CD4-positive, alpha-beta T cell treated with Interleukin-10 for 1 hour (primary cell): ENCODE results near the gene OSMR.

Experiments
- DNase-seq: peaks from one replicate; pipeline ENCODE4 v3.0.0-alpha.2; 2020

The OSMR gene

DNA sequence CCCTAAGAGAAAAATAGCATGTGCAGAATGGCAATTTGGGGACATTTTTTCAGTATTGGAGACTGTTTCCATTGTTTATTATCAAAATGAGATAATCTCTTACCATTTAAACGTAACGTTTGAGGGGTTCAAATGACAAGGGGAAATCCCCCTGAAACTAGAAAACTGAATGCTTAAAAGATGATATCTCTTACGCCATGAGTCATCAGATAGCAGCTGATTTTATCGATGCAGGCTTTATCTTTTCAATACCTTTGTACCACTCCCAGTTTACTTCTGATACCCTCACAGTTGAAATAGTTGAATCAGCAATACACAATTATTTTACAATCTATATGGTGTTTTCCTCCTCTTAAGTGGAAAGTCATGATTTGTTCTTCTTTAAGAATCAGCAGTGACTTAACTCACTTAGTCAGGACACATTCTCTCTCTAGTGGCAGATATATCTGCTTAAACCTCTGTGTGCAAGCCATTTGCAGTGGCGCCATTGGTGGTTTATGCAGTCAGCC lies 29.2 kb downstream of the OSMR start:
- DNase-seq = no peak

DNA sequence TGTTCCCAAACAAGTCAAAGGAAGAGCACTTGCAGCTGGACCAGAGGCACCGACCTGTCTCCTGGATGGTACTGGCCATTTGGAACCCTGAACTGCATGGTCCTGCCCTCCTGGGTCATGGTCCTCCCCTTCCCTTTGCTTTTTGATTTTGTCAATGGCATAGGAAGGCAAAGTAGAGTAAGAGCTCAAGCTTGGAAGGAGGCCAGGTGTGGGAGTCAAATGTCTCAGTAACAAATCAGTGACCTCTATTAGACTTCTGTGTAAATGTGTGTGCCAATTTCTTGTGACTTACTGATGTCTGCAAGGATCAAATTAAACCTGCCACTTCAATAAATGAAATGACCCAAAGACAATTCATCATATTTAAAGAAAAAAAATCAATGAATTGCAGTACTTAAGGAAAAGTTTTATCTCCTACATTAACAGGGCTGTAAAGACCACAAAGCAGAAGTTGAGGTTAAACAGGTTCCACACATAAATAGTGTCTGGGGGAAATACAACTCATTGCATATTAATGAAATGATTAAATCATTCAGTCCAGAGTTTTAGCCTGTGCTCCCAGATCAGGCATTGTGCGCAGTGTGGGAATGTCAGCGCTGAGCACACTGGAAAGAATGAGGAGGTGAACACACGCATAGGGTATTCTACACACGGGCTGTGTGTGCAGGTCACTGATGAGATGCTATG lies 32.7 kb downstream of the OSMR start:
- no peak for DNase-seq

DNA sequence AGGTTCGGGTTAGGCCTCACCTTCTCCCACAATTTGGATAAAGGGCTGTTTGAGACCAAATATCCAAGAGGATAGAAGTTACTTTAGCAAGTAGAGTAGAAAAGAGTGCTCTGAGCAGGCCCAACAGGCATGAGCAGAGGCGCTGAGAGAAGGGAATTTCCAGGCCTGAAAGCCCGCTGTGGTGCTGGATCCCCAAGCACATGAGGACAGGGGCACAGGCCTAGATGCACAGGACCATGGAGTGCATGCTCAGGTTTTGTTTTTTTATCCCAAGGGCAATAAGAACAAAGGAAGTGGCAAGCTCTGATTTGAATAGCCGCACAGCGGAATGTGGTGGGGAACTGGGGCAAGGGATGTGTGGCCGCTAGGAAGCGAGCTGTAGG lies 33.3 kb downstream of the OSMR start:
- no peak for DNase-seq

DNA sequence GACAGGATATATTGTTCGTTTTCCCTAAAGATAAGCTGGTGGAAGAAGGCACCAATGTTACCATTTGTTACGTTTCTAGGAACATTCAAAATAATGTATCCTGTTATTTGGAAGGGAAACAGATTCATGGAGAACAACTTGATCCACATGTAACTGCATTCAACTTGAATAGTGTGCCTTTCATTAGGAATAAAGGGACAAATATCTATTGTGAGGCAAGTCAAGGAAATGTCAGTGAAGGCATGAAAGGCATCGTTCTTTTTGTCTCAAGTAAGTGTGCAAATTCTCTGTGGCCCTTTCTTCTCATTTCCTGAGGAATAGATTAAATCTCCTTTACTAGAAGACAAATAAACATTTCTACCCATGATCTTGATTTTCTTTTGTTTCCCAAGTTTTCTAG lies 38.0 kb downstream of the OSMR start:
- no peak for DNase-seq

DNA sequence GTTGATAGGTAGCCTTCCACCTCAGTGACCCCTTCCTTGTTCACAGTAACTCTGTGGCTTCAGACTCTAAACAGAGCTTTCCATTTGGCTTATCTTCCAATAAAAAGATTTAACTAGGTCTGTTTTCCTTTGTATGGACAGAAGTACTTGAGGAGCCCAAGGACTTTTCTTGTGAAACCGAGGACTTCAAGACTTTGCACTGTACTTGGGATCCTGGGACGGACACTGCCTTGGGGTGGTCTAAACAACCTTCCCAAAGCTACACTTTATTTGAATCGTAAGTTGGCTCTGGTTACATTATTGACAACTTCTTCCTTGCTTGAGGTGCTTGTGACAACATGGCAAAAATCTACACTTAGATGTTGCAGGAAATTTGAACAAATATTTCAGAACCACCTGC lies 39.4 kb downstream of the OSMR start:
- DNase-seq = no peak

DNA sequence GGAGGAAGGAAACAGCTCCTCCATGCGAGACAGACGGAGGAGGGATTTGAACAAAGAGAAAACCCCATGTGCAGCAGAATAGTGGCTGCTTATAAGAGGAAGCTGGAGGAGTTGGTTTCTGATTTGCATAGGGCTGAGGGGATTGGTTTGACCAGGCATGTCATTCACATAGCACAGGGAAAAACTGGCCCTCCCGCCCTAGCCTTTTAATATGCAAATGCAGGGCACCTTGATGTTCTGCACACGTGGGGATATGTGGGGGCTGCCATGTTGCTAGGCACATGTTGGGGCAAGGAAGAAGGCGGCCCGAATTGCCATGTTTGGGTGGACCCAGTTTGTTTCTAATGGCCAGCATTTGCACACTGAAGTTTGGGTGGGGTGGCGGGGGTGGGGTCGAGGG lies 42.2 kb downstream of the OSMR start:
- DNase-seq = no peak

- no peak for DNase-seq
Observed at GRCh38 chr5:38889424-38889823, 43.6 kb downstream of the OSMR start.

DNA sequence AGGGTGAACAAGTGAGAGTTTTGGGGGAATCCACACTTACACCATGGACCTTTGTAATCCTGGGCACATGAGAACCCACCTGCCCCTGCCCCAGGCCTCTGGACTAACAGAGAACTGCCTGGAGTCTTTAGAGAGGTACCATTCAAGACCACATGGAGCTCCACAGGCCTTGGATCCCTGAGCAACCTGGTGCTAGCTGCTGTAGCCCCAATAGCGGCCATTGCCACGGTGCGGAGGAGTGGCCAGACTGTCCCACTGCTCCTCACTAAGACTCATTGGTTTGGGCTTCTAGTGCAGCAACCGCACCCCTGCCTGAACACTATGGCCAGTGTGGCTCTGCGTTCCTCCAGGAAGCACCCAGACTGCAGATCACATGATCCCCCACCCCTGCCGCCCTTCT lies 45.8 kb downstream of the OSMR start:
- DNase-seq = no peak

DNA sequence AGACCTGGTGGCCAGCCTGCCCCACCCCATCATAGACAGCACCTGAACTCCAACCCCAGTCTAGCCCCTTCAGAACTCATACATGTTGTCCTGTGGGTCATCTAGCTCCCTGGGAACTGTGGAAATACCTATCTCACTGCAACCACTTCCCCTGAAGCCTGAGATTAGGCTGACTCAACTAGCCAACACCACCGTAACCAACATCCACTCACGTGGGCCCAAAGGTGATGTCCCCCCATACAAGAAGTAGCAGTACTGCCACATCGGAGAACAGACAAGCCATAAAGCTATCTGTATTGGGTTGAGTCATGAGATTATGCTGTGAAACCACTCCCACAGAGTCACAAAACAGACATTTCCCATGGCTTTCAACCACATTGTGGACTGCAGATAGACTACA lies 46.6 kb downstream of the OSMR start:
- DNase-seq = no peak

- DNase-seq = no peak
Observed at GRCh38 chr5:38896760-38897159, 50.9 kb downstream of the OSMR start.

GRCh38 chr5:38899936-38900335 lies 54.1 kb downstream of the OSMR start:
- DNase-seq = no peak

DNA sequence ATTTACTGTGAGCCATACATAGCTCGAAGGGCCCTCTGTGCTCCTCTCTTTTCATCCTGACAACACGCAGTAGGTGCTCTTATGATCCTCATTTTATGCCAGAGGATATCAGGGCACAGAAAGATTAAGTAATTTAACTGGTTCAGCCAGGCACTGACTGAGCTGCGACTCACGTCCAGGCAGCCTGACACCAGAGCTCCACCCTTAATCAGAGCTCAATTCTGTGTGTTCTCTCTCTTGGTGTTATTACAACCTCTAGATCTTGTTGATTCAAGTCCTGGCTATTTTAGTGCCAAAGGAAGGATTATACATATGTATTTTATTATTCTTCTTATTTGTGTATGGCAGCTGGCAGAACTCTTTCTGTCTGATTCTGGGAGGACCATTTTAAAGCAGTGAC lies 59.7 kb downstream of the OSMR start:
- DNase-seq = no peak

- DNase-seq = no peak
Observed at GRCh38 chr5:38906503-38906902, 60.7 kb downstream of the OSMR start.

- no peak for DNase-seq
Observed at GRCh38 chr5:38911933-38912332, 66.1 kb downstream of the OSMR start.

DNA sequence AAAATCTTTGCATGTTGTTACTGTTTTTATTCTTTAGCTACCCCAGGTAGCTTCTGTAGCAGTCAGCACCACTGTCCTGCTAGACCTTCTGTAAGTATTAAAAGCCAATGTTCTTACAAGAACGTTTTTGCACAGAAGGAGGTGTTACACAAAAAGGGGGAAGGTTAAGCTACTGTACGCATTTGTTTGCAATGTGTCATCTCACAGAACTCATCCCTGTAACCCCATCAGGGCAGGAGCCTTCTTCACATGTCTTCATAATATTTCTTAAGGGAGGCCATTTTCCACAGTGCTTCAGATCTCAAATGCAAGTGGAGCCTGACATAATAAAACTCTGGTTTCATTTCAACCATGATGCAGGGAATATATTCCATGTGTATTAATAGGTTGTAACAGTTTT lies 67.9 kb downstream of the OSMR start:
- DNase-seq = no peak

DNA sequence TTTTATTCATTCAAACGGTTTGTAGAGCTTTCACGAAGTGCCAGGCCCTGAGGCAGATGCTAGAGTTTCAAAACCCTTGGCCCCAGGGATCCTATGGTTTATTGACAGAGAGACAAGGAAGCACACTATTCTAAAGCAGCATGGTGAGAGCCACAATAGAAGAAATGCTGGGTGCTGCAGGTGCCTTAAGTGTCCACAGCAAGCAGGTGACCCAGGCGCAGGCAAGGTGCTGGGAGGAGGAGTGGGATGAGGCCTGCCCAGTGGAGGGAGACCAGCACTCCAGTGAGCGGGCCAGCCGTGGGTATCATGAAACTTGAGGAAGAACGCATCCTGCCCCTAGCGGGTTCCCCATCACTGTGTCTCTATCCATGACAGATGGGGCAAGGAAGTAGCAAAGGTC lies 71.0 kb downstream of the OSMR start:
- no peak for DNase-seq

DNA sequence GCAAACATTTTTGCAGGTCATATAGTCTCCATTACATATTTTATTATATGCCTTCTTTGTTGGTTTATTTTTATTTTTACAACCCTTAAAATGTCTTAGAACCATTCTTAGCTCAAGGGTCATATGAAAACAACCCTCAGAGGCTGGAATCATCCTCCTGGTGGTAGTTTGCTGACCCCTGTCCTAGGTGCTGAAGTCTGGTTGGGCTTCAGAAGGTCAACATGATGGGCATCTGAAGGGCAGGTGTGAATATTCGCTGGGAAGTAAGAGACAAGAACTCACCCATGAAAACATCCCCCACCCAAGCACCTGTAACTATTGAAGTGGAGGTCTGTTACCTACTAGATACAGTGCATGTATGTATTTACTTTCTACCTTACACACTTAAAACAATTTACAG lies 75.4 kb downstream of the OSMR start:
- DNase-seq = no peak

DNA sequence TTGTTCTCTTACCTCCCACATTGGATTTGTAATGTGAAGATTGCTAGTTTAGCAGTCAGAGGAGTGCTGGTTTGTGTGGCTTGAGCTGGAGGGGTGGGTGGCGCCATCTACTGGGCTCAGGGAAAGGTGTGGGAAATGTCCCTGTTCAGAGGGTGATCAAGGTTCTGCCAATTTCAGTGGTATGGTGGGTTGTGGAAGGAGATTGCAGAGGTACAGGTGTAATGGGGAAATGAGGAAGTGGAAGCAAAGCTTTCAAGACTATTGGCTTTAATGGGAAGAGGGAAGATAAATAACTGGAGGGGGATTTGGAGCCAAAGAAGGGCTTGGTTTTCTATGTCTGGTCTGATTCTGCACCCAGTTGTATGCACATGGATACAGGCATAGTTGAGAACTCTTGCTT lies 76.4 kb downstream of the OSMR start:
- DNase-seq = peak; percentile 33

GRCh38 chr5:38923661-38924451 lies 78.0 kb downstream of the OSMR start:
- no peak for DNase-seq

DNA sequence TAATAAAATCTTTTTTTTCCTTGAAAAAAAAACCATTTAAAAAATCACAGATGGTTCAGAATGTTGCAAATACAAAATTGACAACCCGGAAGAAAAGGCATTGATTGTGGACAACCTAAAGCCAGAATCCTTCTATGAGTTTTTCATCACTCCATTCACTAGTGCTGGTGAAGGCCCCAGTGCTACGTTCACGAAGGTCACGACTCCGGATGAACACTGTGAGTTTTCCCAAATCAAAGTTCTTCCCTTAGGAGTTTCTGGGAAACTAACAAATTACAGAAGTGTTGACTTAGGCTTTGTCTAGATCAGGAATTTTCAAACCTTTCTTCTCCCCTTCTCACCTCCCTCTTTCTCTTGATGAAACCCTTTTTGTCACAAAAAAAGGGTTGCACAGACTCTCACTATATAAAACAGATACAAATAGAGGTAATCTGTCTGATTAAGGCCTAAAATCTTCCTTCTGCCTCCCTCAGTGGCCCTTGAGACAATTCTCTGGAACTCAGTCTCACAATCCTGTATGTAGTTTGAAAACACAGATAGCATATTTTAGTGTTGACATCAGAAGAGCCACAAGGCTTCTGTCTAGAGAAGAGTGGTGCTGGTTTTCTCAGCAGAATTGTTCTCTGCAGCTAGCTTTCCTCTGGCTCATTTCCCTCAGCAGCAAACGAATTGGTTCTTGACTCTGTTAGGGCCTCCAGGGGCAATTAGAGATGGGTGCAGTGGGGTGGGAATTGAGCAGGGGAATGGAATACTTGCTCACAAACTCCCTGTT lies 79.5 kb downstream of the OSMR start:
- DNase-seq = no peak

DNA sequence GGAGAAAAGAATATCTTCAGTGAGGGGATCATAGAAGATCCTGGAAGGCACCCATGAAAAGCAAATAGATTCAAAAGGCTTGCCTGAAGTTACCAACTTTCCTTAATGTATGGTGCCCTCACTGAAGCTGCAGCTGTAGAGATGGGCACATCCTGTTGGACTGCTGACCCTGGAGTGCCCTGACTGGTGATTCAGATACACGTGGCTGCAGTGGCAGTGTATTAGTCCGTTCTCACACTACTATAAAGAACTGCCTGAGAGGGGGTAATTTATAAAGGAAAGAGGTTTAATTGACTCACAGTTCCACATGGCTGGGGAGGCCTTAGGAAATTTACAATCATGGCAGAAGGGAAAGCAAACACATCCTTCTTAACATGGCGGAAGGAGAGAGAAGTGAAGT lies 80.3 kb downstream of the OSMR start:
- no peak for DNase-seq

DNA sequence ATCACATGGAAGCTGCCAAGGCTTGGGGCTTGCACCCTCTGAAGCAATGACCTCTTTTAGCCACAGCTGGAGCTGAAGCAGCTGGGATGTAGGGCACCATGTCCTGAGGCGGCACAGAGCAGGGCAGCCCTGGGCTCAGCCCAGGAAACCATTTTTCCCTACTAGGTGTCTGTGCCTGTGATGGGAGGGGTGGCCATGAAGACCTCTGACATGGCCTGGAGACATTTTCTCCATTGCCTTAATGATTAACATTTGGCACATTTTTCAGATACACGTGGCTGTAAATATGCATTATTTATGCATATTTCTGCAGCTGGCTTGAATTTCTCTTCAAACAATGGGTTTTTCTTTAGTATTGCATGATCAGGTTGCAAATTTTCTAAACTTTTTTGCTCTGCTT lies 81.7 kb downstream of the OSMR start:
- no peak for DNase-seq

DNA sequence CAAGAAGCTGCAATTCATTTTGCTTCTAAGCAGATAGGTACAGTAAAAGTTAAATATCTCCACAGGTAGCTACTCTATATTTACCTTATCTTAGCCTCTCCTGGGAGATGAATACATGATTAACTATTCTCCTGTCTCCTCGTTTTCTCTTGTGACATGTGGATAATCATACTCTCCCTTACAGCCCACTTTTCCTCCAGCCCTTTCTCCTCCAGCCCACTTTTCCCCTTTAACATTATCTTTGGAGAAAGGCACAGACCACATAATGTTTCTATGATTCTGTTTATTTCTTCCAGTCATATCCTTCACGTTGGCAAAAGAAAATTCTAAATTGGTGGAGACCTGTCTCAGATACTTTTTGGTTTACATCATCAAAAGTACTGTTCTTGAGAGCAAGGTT lies 84.0 kb downstream of the OSMR start:
- DNase-seq = no peak

DNA sequence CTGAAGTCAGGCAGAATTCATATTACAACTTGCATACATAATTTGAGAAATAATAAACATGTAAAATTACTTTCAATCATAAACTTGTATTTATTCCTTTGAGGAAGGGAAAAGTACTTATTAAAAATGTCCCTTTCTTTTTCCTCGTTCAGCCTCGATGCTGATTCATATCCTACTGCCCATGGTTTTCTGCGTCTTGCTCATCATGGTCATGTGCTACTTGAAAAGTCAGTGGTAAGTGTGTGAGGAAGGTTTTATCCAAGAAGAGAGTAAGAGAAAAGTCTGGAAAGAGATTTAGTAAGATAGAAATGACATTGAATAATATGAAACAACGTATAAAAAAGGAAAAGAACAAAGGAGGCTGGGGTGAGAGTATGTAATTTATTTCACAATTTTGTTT lies 85.9 kb downstream of the OSMR start:
- no peak for DNase-seq
